Fibroblast of pulmonary artery (primary cell): ENCODE results near the gene OVOL2.

Experiments used
- DNase-seq: peaks from one replicate; pipeline ENCODE4 v3.0.0-alpha.2; 2010; ENCODE audit warnings: low read depth
- H3K4me3 ChIP-seq: replicated peaks from 2 replicates; pipeline ENCODE4 v1.5.1; 2011; ENCODE audit warnings: low read depth, mild to moderate bottlenecking, control low read depth, low read length, moderate library complexity
- CTCF ChIP-seq: IDR thresholded peaks from 2 replicates; pipeline ENCODE4 v1.5.1; 2011; ENCODE audit warnings: mild to moderate bottlenecking, control low read depth, low read length, inconsistent platforms; ENCODE audit errors: missing control alignments

Gene OVOL2

GRCh38 chr20:18011951-18012645 lies 45.6 kb downstream of the OVOL2 start:
- TF ChIP-seq CTCF, result no peak
- DNase-seq, result no peak
- no peak overlapping the region for H3K4me3 ChIP-seq

- no peak overlapping the region for H3K4me3 ChIP-seq
- no peak for TF ChIP-seq CTCF
- no peak for DNase-seq
Observed at GRCh38 chr20:18011482-18011881, 46.2 kb downstream of the OVOL2 start.

GRCh38 chr20:18009116-18009515 lies 48.6 kb downstream of the OVOL2 start:
- no peak overlapping the region for H3K4me3 ChIP-seq
- no peak for DNase-seq
- no peak for TF ChIP-seq CTCF

- H3K4me3 ChIP-seq, result no peak overlapping the region
- TF ChIP-seq CTCF, result no peak
- no peak for DNase-seq
Observed at GRCh38 chr20:18007534-18008292, 50.0 kb downstream of the OVOL2 start.

- H3K4me3 ChIP-seq, result no peak overlapping the region
- no peak for TF ChIP-seq CTCF
- no peak for DNase-seq
Observed at GRCh38 chr20:18006684-18007083, 51.0 kb downstream of the OVOL2 start.

- no peak for DNase-seq
- H3K4me3 ChIP-seq, result no peak overlapping the region
- no peak for TF ChIP-seq CTCF
Observed at GRCh38 chr20:18005990-18006364, 51.7 kb downstream of the OVOL2 start.
